ENCODE measurements around the gene TBC1D5.
"Not testable (repeated sequence)": the region's sequence is repeated elsewhere in the genome, so short reads cannot be mapped to it uniquely, and the experiment has no call there.

TBC1D5 gene

GRCh38 chr3:17707813-17708543 is 34.5 kb downstream of the TBC1D5 start:
- DNase-seq = no peak

GRCh38 chr3:17705991-17706390 is 36.4 kb downstream of the TBC1D5 start:
- DNase-seq = not testable (repeated sequence)

GRCh38 chr3:17699815-17700214 is 42.6 kb downstream of the TBC1D5 start:
- DNase-seq = not testable (repeated sequence)

GRCh38 chr3:17695665-17696064 is 46.8 kb downstream of the TBC1D5 start:
- not testable (repeated sequence) for DNase-seq

GRCh38 chr3:17693670-17693999 is 48.8 kb downstream of the TBC1D5 start:
- not testable (repeated sequence) for DNase-seq

GRCh38 chr3:17692846-17693669 is 49.4 kb downstream of the TBC1D5 start:
- DNase-seq = not testable (repeated sequence)

- DNase-seq = no peak
Observed at GRCh38 chr3:17687566-17687965, 54.9 kb downstream of the TBC1D5 start.

- peak; percentile 53 for DNase-seq
Observed at GRCh38 chr3:17686613-17687012, 55.8 kb downstream of the TBC1D5 start.

GRCh38 chr3:17683542-17684207 is 58.8 kb downstream of the TBC1D5 start:
- DNase-seq = no peak

- no peak for DNase-seq
Observed at GRCh38 chr3:17680530-17680929, 61.9 kb downstream of the TBC1D5 start.

- no peak for DNase-seq
Observed at GRCh38 chr3:17678116-17678741, 64.2 kb downstream of the TBC1D5 start.

GRCh38 chr3:17674082-17674686 is 68.2 kb downstream of the TBC1D5 start:
- no peak for DNase-seq

- DNase-seq = no peak
Observed at GRCh38 chr3:17672506-17672905, 69.9 kb downstream of the TBC1D5 start.

GRCh38 chr3:17670749-17671148 is 71.7 kb downstream of the TBC1D5 start:
- no peak for DNase-seq

- DNase-seq = no peak
Observed at GRCh38 chr3:17664923-17665322, 77.5 kb downstream of the TBC1D5 start.

GRCh38 chr3:17656264-17656663 is 86.2 kb downstream of the TBC1D5 start:
- DNase-seq = no peak

- DNase-seq = no peak
Observed at GRCh38 chr3:17655743-17656142, 86.7 kb downstream of the TBC1D5 start.

- DNase-seq = not testable (repeated sequence)
Observed at GRCh38 chr3:17649748-17650147, 92.7 kb downstream of the TBC1D5 start.

GRCh38 chr3:17648630-17649355 is 93.6 kb downstream of the TBC1D5 start:
- DNase-seq = not testable (repeated sequence)

- no peak for DNase-seq
Observed at GRCh38 chr3:17645074-17645698, 97.2 kb downstream of the TBC1D5 start.

GRCh38 chr3:17643691-17644090 is 98.7 kb downstream of the TBC1D5 start:
- no peak for DNase-seq

- no peak for DNase-seq
Observed at GRCh38 chr3:17642474-17642873, 100.0 kb downstream of the TBC1D5 start.

Measured in islet precursor cell (in vitro differentiated cells).